Measurements from ENCODE around the gene SHANK1. TPM values are rescaled to one million over a fixed set of nuclear protein-coding genes. Genes with fewer than 3 reads are reported as not detected.

The SHANK1 gene
- total RNA-seq, 4 donors from 2014 or later, result 0.06 TPM; not detected in 3

- Histone ChIP-seq H3K27ac (no peak overlapping the region), H3K9me3 (no peaks in the 10 kb centered on the region), H3K4me1 (peaks cover 0 to 4% (median 0%) of the 10 kb centered on the region in 3 donors), H3K36me3 (no peaks in the 10 kb centered on the region), H3K27me3 (peaks cover 0 to 58% (median 0%) of the 10 kb centered on the region in 4 donors), H3K4me3 (no peak overlapping the region)
- WGBS, 2 donors, result 71 to 82% methylated on average over 6 of the region's 6 CpGs
- intact Hi-C loops (cut with DNase I), result no loop called here
- TF ChIP-seq POLR2A (IDR thresholded peaks at IDR 0.05) (no peak), CTCF (IDR thresholded peaks at IDR 0.05) (no peak)
- no peak for DNase-seq
Measured at GRCh38 chr19:50743537-50743936, 23.9 kb upstream of the SHANK1 start.

GRCh38 chr19:50741179-50741933 lies 21.8 kb upstream of the SHANK1 start:
- DNase-seq, result no peak
- Histone ChIP-seq H3K36me3 (no peaks in the 10 kb centered on the region), H3K27ac (no peak overlapping the region), H3K4me1 (peaks cover 0 to 4% (median 0%) of the 10 kb centered on the region in 3 donors), H3K27me3 (peaks cover 0 to 72% (median 0%) of the 10 kb centered on the region in 4 donors), H3K4me3 (no peak overlapping the region), H3K9me3 (no peaks in the 10 kb centered on the region)
- intact Hi-C loops (cut with DNase I), result no loop called here
- TF ChIP-seq POLR2A (IDR thresholded peaks at IDR 0.05) (no peak), CTCF (IDR thresholded peaks at IDR 0.05) (no peak)
- 61 to 63% methylated on average over 9 to 18 of the region's 18 CpGs for WGBS, 2 donors

GRCh38 chr19:50739914-50740426 lies 20.4 kb upstream of the SHANK1 start:
- Histone ChIP-seq H3K27ac (no peak overlapping the region), H3K4me1 (peaks cover 0 to 4% (median 0%) of the 10 kb centered on the region in 3 donors), H3K27me3 (peaks cover 0 to 86% (median 0%) of the 10 kb centered on the region in 4 donors), H3K36me3 (no peaks in the 10 kb centered on the region), H3K9me3 (no peaks in the 10 kb centered on the region), H3K4me3 (no peak overlapping the region)
- intact Hi-C loops (cut with DNase I), result no loop called here
- DNase-seq, result no peak
- TF ChIP-seq CTCF (IDR thresholded peaks at IDR 0.05) (no peak), POLR2A (IDR thresholded peaks at IDR 0.05) (no peak)
- WGBS, 2 donors, result 57 to 65% methylated on average over 11 of the region's 11 CpGs

GRCh38 chr19:50739132-50739913 lies 19.7 kb upstream of the SHANK1 start:
- no peak for TF ChIP-seq POLR2A (IDR thresholded peaks at IDR 0.05)
- TF ChIP-seq CTCF (IDR thresholded peaks at IDR 0.05), result no peak
- Histone ChIP-seq H3K27me3 (peaks cover 0 to 92% (median 0%) of the 10 kb centered on the region in 4 donors), H3K9me3 (no peaks in the 10 kb centered on the region), H3K4me3 (no peak overlapping the region), H3K36me3 (no peaks in the 10 kb centered on the region), H3K27ac (no peak overlapping the region), H3K4me1 (peaks cover 0 to 4% (median 0%) of the 10 kb centered on the region in 3 donors)
- intact Hi-C loops (cut with DNase I), result no loop called here
- 75 to 77% methylated on average over 12 to 20 of the region's 23 CpGs for WGBS, 2 donors
- no peak for DNase-seq

- no peaks in the 10 kb centered on the region for H3K36me3 ChIP-seq
- peaks cover 0 to 81% (median 0%) of the 10 kb centered on the region in 4 donors for H3K27me3 ChIP-seq
- intact Hi-C loops (cut with DNase I), result no loop called here
- no peak overlapping the region for H3K4me3 ChIP-seq
- H3K4me1 ChIP-seq, result peaks cover 0 to 4% (median 0%) of the 10 kb centered on the region in 3 donors
- no peak overlapping the region for H3K27ac ChIP-seq
- TF ChIP-seq CTCF (IDR thresholded peaks at IDR 0.05) (no peak), POLR2A (IDR thresholded peaks at IDR 0.05) (no peak)
- H3K9me3 ChIP-seq, result no peaks in the 10 kb centered on the region
- DNase-seq, result no peak
- WGBS, 2 donors, result 60 to 66% methylated on average over 5 of the region's 5 CpGs
Measured at GRCh38 chr19:50736338-50736737, 16.7 kb upstream of the SHANK1 start.
